Transverse colon (tissue), 4 donors: ENCODE results near the gene CARM1. TPM values are rescaled to one million over a fixed set of nuclear protein-coding genes. Genes with fewer than 3 reads are reported as not detected.
"Not testable (repeated sequence)": the region's sequence is repeated elsewhere in the genome, so short reads cannot be mapped to it uniquely, and the experiment has no call there.

ENCODE experiments used
- DNase-seq: peaks from one replicate; pipeline ENCODE4 v3.0.0-alpha.2; 2019
- H3K27ac ChIP-seq, 4 donors: fragments of 200-600 bp; sonication (generic); 2 replicates each; pipeline ENCODE4 v1.5.1; 2016 to 2018; ENCODE audit warnings: inconsistent platforms in 4 of 4
- H3K27me3 ChIP-seq: fragments of 200-600 bp; sonication (generic); 2 replicates; pipeline ENCODE4 v1.5.1; 2017; ENCODE audit warnings: inconsistent platforms
- H3K36me3 ChIP-seq, 4 donors: fragments of 200-600 bp; sonication (generic); 2 replicates each; pipeline ENCODE4 v1.5.1; 2017 to 2019; ENCODE audit warnings: inconsistent platforms in 4 of 4
- H3K4me1 ChIP-seq, 4 donors: fragments of 200-600 bp; sonication (generic); 2 replicates each; pipeline ENCODE4 v1.5.1; 2017 to 2020; ENCODE audit warnings: inconsistent platforms in 4 of 4
- H3K4me3 ChIP-seq, 4 donors: fragments of 200-600 bp; sonication (generic); 1 replicate in 1 of 4; 2 replicates in 3 of 4; pipeline versions ENCODE4 v1.5.1 to v1.6.1; 2017 to 2019; ENCODE audit warnings: inconsistent platforms in 4 of 4
- H3K9me3 ChIP-seq, 2 donors: fragments of 200-600 bp; sonication (generic); 2 replicates each; pipeline ENCODE4 v1.5.1; 2017 to 2019; ENCODE audit warnings: inconsistent platforms in 2 of 2
- CTCF ChIP-seq, 5 experiments: fragments of 200-600 bp in 3 of 5; fragments of 450-650 bp in 2 of 5; sonication (generic) in 3 of 5; IDR thresholded peaks; 1 replicate in 2 of 5; 2 replicates in 3 of 5; pipeline ENCODE4 v1.5.1; 2016 to 2017; ENCODE audit warnings: antibody characterized with exemption in 5 of 5, inconsistent platforms in 3 of 5, mild to moderate bottlenecking in 2 of 5, moderate library complexity in 1 of 5
- EP300 ChIP-seq: sonication (generic); formaldehyde crosslinking; IDR thresholded peaks from one replicate; pipeline ENCODE4 v1.6.1; 2017; ENCODE audit warnings: antibody characterized with exemption, low read depth
- POLR2A ChIP-seq: fragments of 450-650 bp; IDR thresholded peaks from one replicate; pipeline ENCODE4 v1.6.1; 2016; ENCODE audit warnings: antibody characterized with exemption, mild to moderate bottlenecking, moderate library complexity
- POLR2AphosphoS5 ChIP-seq, 3 donors: sonication (generic); formaldehyde crosslinking; IDR thresholded peaks; one replicate each; pipeline ENCODE4 v1.6.1; 2016; ENCODE audit warnings: antibody characterized with exemption in 3 of 3
- WGBS, 2 donors: methylation state at CpG; one replicate each; pipeline ENCODE4 v1.1.5; 2018; ENCODE audit warnings: low coverage in 1 of 2; 5-methylcytosine and 5-hydroxymethylcytosine counted together
- in situ Hi-C, 4 donors: fragments of 200-750 bp; cut with MboI; loops; one replicate each; pipeline versions ENCODE4 v1.15.0 to v1.15.1; 2017; ENCODE audit warnings: low sequenced_read_pairs in 3 of 4, low pct_ligation_motif_present in 1 of 4, low pct_unique_long_range_greater_than_20kb in 1 of 4
- intact Hi-C: fragments of 100-400 bp; cut with DNase I; formaldehyde crosslinking; loops from one replicate; pipeline ENCODE4 v1.15.1; 2023; ENCODE audit warnings: low total_unique reads
- total RNA-seq, 4 donors: library from RNA; depleted of rRNA; stranded (reverse); fragments of >200 nt; gene quantifications; one replicate each; pipeline ENCODE4 v1.1.0, GENCODE V29; 2016

Gene CARM1
- total RNA-seq, 4 donors from 2014 or later: 24.9 to 47.6 (median 35.6) TPM

- in situ Hi-C loops: loop anchor here in 3 of 4 donors (5.0 to 25.0 kb wide), 2 partner anchors 157 kb away; partner anchors contain the start of genes DNM2 (in 2 of the 3) and QTRT1 (in 2 of the 3)
- WGBS, 2 donors: 83 to 88% methylated on average over 1 to 10 of the region's 10 CpGs
- intact Hi-C loops: no loop called here
These were observed 2.3 kb upstream of the CARM1 start for GRCh38 chr19:10868872-10869547.

GRCh38 chr19:10869872-10870311 lies 1.5 kb upstream of the CARM1 start:
- H3K4me1 ChIP-seq: peaks cover 11 to 30% (median 24%) of the 10 kb centered on the region in 4 donors
- H3K36me3 ChIP-seq, H3K27me3 ChIP-seq, H3K9me3 ChIP-seq, H3K4me3 ChIP-seq: not testable (repeated sequence)
- intact Hi-C loops: loop anchor here (10.0 kb wide), 1 partner anchor 55 kb away; the partner anchor contains the start of genes TIMM29 and YIPF2
- 93% methylated on average over 11 of the region's 11 CpGs; no CpG with 5 or more reads in 1 of the 2 donors for WGBS, 2 donors
- peak; percentile 32 for DNase-seq
- H3K27ac ChIP-seq: peak overlapping the region in 1 of 4 donors; percentile 77
- in situ Hi-C loops: loop anchor here in 3 of 4 donors (5.0 to 25.0 kb wide), 2 partner anchors 158 kb away; partner anchors contain the start of genes DNM2 (in 2 of the 3) and QTRT1 (in 2 of the 3)

More at GRCh38 chr19:10868872-10869547, 2.3 kb upstream of the CARM1 start:
- TF ChIP-seq POLR2A: no peak
- Histone ChIP-seq H3K4me1 (peaks cover 9 to 29% (median 25%) of the 10 kb centered on the region in 4 donors), H3K9me3 (no peaks in the 10 kb centered on the region), H3K36me3 (no peaks in the 10 kb centered on the region), H3K27ac (no peak overlapping the region), H3K27me3 (no peaks in the 10 kb centered on the region), H3K4me3 (no peak overlapping the region)
- no peak for DNase-seq

GRCh38 chr19:10870501-10870954 lies 825 bp upstream of the CARM1 start:
- no peaks in the 10 kb centered on the region for H3K36me3 ChIP-seq
- H3K27me3 ChIP-seq: no peaks in the 10 kb centered on the region
- DNase-seq: no peak
- no peaks in the 10 kb centered on the region for H3K9me3 ChIP-seq
- peak overlapping the region; percentile 77 to 90 (median 86) for H3K27ac ChIP-seq
- TF ChIP-seq POLR2A (peak; percentile 14), CTCF (IDR thresholded peaks at IDR 0.05) (no peak), POLR2AphosphoS5 (IDR thresholded peaks at IDR 0.05) (no peak), EP300 (no peak)
- WGBS, 2 donors: 2 to 3% methylated on average over 6 to 21 of the region's 22 CpGs
- intact Hi-C loops (loop anchor here (10.0 kb wide), 1 partner anchor 54 kb away; the partner anchor contains the start of genes TIMM29 and YIPF2), in situ Hi-C loops (loop anchor here in 2 of 4 donors (25.0 kb wide), 1 partner anchor 158 kb away; the partner anchor contains the start of genes DNM2 (in 2 of the 2) and QTRT1 (in 2 of the 2))
- H3K4me3 ChIP-seq: peak overlapping the region; percentile 32 to 58 (median 39)
- H3K4me1 ChIP-seq: peaks cover 11 to 31% (median 24%) of the 10 kb centered on the region in 4 donors

- Histone ChIP-seq H3K27ac (peak overlapping the region; percentile 88 to 97 (median 92)), H3K27me3 (no peaks in the 10 kb centered on the region), H3K4me3 (peak overlapping the region; percentile 75 to 96 (median 89)), H3K4me1 (peaks cover 19 to 41% (median 31%) of the 10 kb centered on the region in 4 donors), H3K36me3 (no peaks in the 10 kb centered on the region), H3K9me3 (no peaks in the 10 kb centered on the region)
- peak; percentile 44 for DNase-seq
- in situ Hi-C loops: loop anchor here in 2 of 4 donors (25.0 kb wide), 1 partner anchor 160 kb away; the partner anchor contains the start of genes DNM2 (in 2 of the 2) and QTRT1 (in 2 of the 2)
- TF ChIP-seq CTCF (IDR thresholded peaks at IDR 0.05) (peak; percentile 12 to 66 (median 30)), POLR2A (no peak)
- WGBS, 2 donors: 1% methylated on average over 44 of the region's 90 CpGs; no CpG with 5 or more reads in 1 of the 2 donors
- intact Hi-C loops: loop anchor here (10.0 kb wide), 1 partner anchor 53 kb away; the partner anchor contains the start of genes TIMM29 and YIPF2
These were observed 575 bp downstream of the CARM1 start for GRCh38 chr19:10871711-10872545.
